NCI-H446 treated with DMSO at 0.1 percent for 48 hours (cell line): ENCODE results near the gene ADAMTS17.

ENCODE experiments used
- DNase-seq: peaks from one replicate; lab custom pipeline; 2025; lab: John Stamatoyannopoulos, UW

The ADAMTS17 gene

GRCh38 chr15:100134586-100134985, 207.2 kb downstream of the ADAMTS17 start:
- DNase-seq = no peak

- DNase-seq = no peak
Observed at GRCh38 chr15:100134089-100134583, 207.6 kb downstream of the ADAMTS17 start.

GRCh38 chr15:100133001-100133400, 208.8 kb downstream of the ADAMTS17 start:
- DNase-seq = no peak

- DNase-seq = no peak
Observed at GRCh38 chr15:100132309-100132708, 209.5 kb downstream of the ADAMTS17 start.

GRCh38 chr15:100131321-100132224, 210.2 kb downstream of the ADAMTS17 start:
- no peak for DNase-seq

- DNase-seq = no peak
Observed at GRCh38 chr15:100129677-100130076, 212.1 kb downstream of the ADAMTS17 start.

- no peak for DNase-seq
Observed at GRCh38 chr15:100125401-100126191, 216.2 kb downstream of the ADAMTS17 start.

- DNase-seq = no peak
Observed at GRCh38 chr15:100124936-100125335, 216.8 kb downstream of the ADAMTS17 start.

- DNase-seq = no peak
Observed at GRCh38 chr15:100124361-100124760, 217.4 kb downstream of the ADAMTS17 start.

GRCh38 chr15:100123611-100124010, 218.2 kb downstream of the ADAMTS17 start:
- DNase-seq = no peak

GRCh38 chr15:100121285-100121684, 220.5 kb downstream of the ADAMTS17 start:
- no peak for DNase-seq

GRCh38 chr15:100120111-100120510, 221.7 kb downstream of the ADAMTS17 start:
- DNase-seq = no peak

GRCh38 chr15:100118546-100118945, 223.2 kb downstream of the ADAMTS17 start:
- DNase-seq = no peak

- DNase-seq = no peak
Observed at GRCh38 chr15:100116416-100117190, 225.2 kb downstream of the ADAMTS17 start.

GRCh38 chr15:100115711-100116090, 226.1 kb downstream of the ADAMTS17 start:
- no peak for DNase-seq

GRCh38 chr15:100115066-100115710, 226.6 kb downstream of the ADAMTS17 start:
- DNase-seq = no peak

- DNase-seq = no peak
Observed at GRCh38 chr15:100114571-100114970, 227.2 kb downstream of the ADAMTS17 start.

GRCh38 chr15:100114100-100114499, 227.7 kb downstream of the ADAMTS17 start:
- no peak for DNase-seq

GRCh38 chr15:100113351-100114080, 228.3 kb downstream of the ADAMTS17 start:
- no peak for DNase-seq

GRCh38 chr15:100112636-100113305, 229.0 kb downstream of the ADAMTS17 start:
- no peak for DNase-seq
